Tongue (tissue), 2 donors: ENCODE measurements around the gene WNT5A. TPM values are rescaled to one million over a fixed set of nuclear protein-coding genes. Genes with fewer than 3 reads are reported as not detected.

ENCODE experiments used
- DNase-seq: peaks from one replicate; pipeline ENCODE4 v3.0.0-alpha.2; 2015
- total RNA-seq: library from RNA; depleted of rRNA; stranded (reverse); fragments of >200 nt; gene quantifications from one replicate; pipeline ENCODE4 v1.2.3, GENCODE V29; 2014

WNT5A gene
- total RNA-seq, 1 donor from 2014 or later, result 45.7 TPM

- DNase-seq, result no peak
Observed at GRCh38 chr3:55446850-55447249, 40.3 kb downstream of the WNT5A start.

GRCh38 chr3:55445551-55445950, 41.6 kb downstream of the WNT5A start:
- no peak for DNase-seq

GRCh38 chr3:55443346-55443745, 43.8 kb downstream of the WNT5A start:
- DNase-seq, result no peak

- no peak for DNase-seq
Observed at GRCh38 chr3:55442861-55443260, 44.2 kb downstream of the WNT5A start.

- DNase-seq, result no peak
Observed at GRCh38 chr3:55441499-55441898, 45.6 kb downstream of the WNT5A start.

- DNase-seq, result no peak
Observed at GRCh38 chr3:55440104-55440708, 46.9 kb downstream of the WNT5A start.

GRCh38 chr3:55439657-55440056, 47.4 kb downstream of the WNT5A start:
- DNase-seq, result no peak

GRCh38 chr3:55436644-55437043, 50.5 kb downstream of the WNT5A start:
- no peak for DNase-seq

- DNase-seq, result no peak
Observed at GRCh38 chr3:55435491-55435890, 51.6 kb downstream of the WNT5A start.

- DNase-seq, result no peak
Observed at GRCh38 chr3:55434789-55435188, 52.3 kb downstream of the WNT5A start.

- DNase-seq, result no peak
Observed at GRCh38 chr3:55431041-55431440, 56.1 kb downstream of the WNT5A start.

GRCh38 chr3:55427739-55428138, 59.4 kb downstream of the WNT5A start:
- DNase-seq, result no peak

- DNase-seq, result peak; percentile 48
Observed at GRCh38 chr3:55426486-55426885, 60.6 kb downstream of the WNT5A start.

- DNase-seq, result peak; percentile 77
Observed at GRCh38 chr3:55423782-55424181, 63.3 kb downstream of the WNT5A start.

- no peak for DNase-seq
Observed at GRCh38 chr3:55417211-55417610, 69.9 kb downstream of the WNT5A start.

GRCh38 chr3:55416331-55416821, 70.7 kb downstream of the WNT5A start:
- DNase-seq, result peak; percentile 84
